IPS-18a (cell line): ENCODE data around the gene COLQ.

Source experiments
- H3K27ac ChIP-seq: one replicate; pipeline ENCODE4 v1.5.1; 2013; ENCODE audit warnings: low read length
- H3K27me3 ChIP-seq: one replicate; pipeline ENCODE4 v1.6.1; 2013; ENCODE audit warnings: mild to moderate bottlenecking, low read length; ENCODE audit not compliant: control insufficient read depth, insufficient read depth
- H3K36me3 ChIP-seq: one replicate; pipeline ENCODE4 v1.6.1; 2013; ENCODE audit warnings: low read depth, low read length; ENCODE audit not compliant: control insufficient read depth
- H3K4me1 ChIP-seq: one replicate; pipeline ENCODE4 v1.6.1; 2013; ENCODE audit warnings: low read depth, low read length; ENCODE audit not compliant: control insufficient read depth
- H3K4me3 ChIP-seq: one replicate; pipeline ENCODE4 v1.5.1; 2013; ENCODE audit warnings: low read length
- H3K9ac ChIP-seq: one replicate; pipeline ENCODE4 v1.6.1; 2013; ENCODE audit warnings: mild to moderate bottlenecking, low read length, moderate library complexity
- H3K9me3 ChIP-seq: one replicate; pipeline ENCODE4 v1.6.1; 2013; ENCODE audit warnings: low read depth, low read length; ENCODE audit not compliant: control insufficient read depth

COLQ gene

GRCh38 chr3:15521573-15521965 is at the start of gene COLQ:
Gene COLQ (minus strand): TSS chr3:15521706. CDS start chr3:15521625, 81 bp downstream.
- no peak within 1 kb of the TSS for H3K27ac ChIP-seq
- no peak within 1 kb of the TSS for H3K4me3 ChIP-seq
- peaks cover 5% of the 10 kb centered on the region for H3K4me1 ChIP-seq
- peaks cover 56% of the 10 kb centered on the region for H3K27me3 ChIP-seq
- no peak within 1 kb of the TSS for H3K9ac ChIP-seq
- no peaks in the 10 kb centered on the region for H3K36me3 ChIP-seq
- H3K9me3 ChIP-seq: no peaks in the 10 kb centered on the region

GRCh38 chr3:15563190-15563589 is 41.7 kb upstream of the COLQ start:
- no peak overlapping the region for H3K4me3 ChIP-seq
- no peaks in the 10 kb centered on the region for H3K4me1 ChIP-seq
- H3K9me3 ChIP-seq: no peaks in the 10 kb centered on the region
- H3K36me3 ChIP-seq: peaks cover 53% of the 10 kb centered on the region
- H3K9ac ChIP-seq: no peak overlapping the region
- H3K27me3 ChIP-seq: no peaks in the 10 kb centered on the region
- H3K27ac ChIP-seq: no peak overlapping the region

GRCh38 chr3:15562560-15562959 is 41.1 kb upstream of the COLQ start:
- no peaks in the 10 kb centered on the region for H3K4me1 ChIP-seq
- H3K27me3 ChIP-seq: no peaks in the 10 kb centered on the region
- H3K9me3 ChIP-seq: no peaks in the 10 kb centered on the region
- no peak overlapping the region for H3K27ac ChIP-seq
- no peak overlapping the region for H3K4me3 ChIP-seq
- H3K36me3 ChIP-seq: peaks cover 47% of the 10 kb centered on the region
- H3K9ac ChIP-seq: no peak overlapping the region

GRCh38 chr3:15558581-15558980 is 37.1 kb upstream of the COLQ start:
- peaks cover 24% of the 10 kb centered on the region for H3K36me3 ChIP-seq
- H3K9ac ChIP-seq: no peak overlapping the region
- H3K4me1 ChIP-seq: no peaks in the 10 kb centered on the region
- no peaks in the 10 kb centered on the region for H3K9me3 ChIP-seq
- H3K27ac ChIP-seq: no peak overlapping the region
- H3K27me3 ChIP-seq: no peaks in the 10 kb centered on the region
- H3K4me3 ChIP-seq: no peak overlapping the region

- Histone ChIP-seq H3K36me3 (peaks cover 15% of the 10 kb centered on the region), H3K27me3 (no peaks in the 10 kb centered on the region), H3K9ac (no peak overlapping the region), H3K27ac (no peak overlapping the region), H3K4me1 (no peaks in the 10 kb centered on the region), H3K9me3 (no peaks in the 10 kb centered on the region), H3K4me3 (no peak overlapping the region)
These were observed 36.0 kb upstream of the COLQ start for GRCh38 chr3:15557511-15557946.

GRCh38 chr3:15556512-15556911 is 35.0 kb upstream of the COLQ start:
- no peak overlapping the region for H3K27ac ChIP-seq
- H3K4me1 ChIP-seq: no peaks in the 10 kb centered on the region
- H3K9me3 ChIP-seq: no peaks in the 10 kb centered on the region
- H3K9ac ChIP-seq: no peak overlapping the region
- H3K36me3 ChIP-seq: peaks cover 5% of the 10 kb centered on the region
- no peak overlapping the region for H3K4me3 ChIP-seq
- no peaks in the 10 kb centered on the region for H3K27me3 ChIP-seq

- Histone ChIP-seq H3K4me3 (no peak overlapping the region), H3K27me3 (no peaks in the 10 kb centered on the region), H3K4me1 (no peaks in the 10 kb centered on the region), H3K27ac (no peak overlapping the region), H3K9me3 (no peaks in the 10 kb centered on the region), H3K36me3 (no peaks in the 10 kb centered on the region), H3K9ac (no peak overlapping the region)
These were observed 32.2 kb upstream of the COLQ start for GRCh38 chr3:15553749-15554148.

- Histone ChIP-seq H3K36me3 (no peaks in the 10 kb centered on the region), H3K4me1 (no peaks in the 10 kb centered on the region), H3K9ac (no peak overlapping the region), H3K27ac (no peak overlapping the region), H3K27me3 (no peaks in the 10 kb centered on the region), H3K9me3 (no peaks in the 10 kb centered on the region), H3K4me3 (no peak overlapping the region)
These were observed 30.4 kb upstream of the COLQ start for GRCh38 chr3:15551902-15552301.

GRCh38 chr3:15549846-15550245 is 28.3 kb upstream of the COLQ start:
- H3K36me3 ChIP-seq: no peaks in the 10 kb centered on the region
- H3K4me1 ChIP-seq: no peaks in the 10 kb centered on the region
- no peak overlapping the region for H3K4me3 ChIP-seq
- no peak overlapping the region for H3K9ac ChIP-seq
- H3K9me3 ChIP-seq: no peaks in the 10 kb centered on the region
- no peak overlapping the region for H3K27ac ChIP-seq
- H3K27me3 ChIP-seq: no peaks in the 10 kb centered on the region

- Histone ChIP-seq H3K36me3 (no peaks in the 10 kb centered on the region), H3K27ac (no peak overlapping the region), H3K9me3 (no peaks in the 10 kb centered on the region), H3K4me1 (no peaks in the 10 kb centered on the region), H3K4me3 (no peak overlapping the region), H3K27me3 (no peaks in the 10 kb centered on the region), H3K9ac (no peak overlapping the region)
These were observed 21.1 kb upstream of the COLQ start for GRCh38 chr3:15542614-15543013.

- H3K36me3 ChIP-seq: no peaks in the 10 kb centered on the region
- no peaks in the 10 kb centered on the region for H3K4me1 ChIP-seq
- no peak overlapping the region for H3K4me3 ChIP-seq
- no peaks in the 10 kb centered on the region for H3K27me3 ChIP-seq
- no peak overlapping the region for H3K27ac ChIP-seq
- no peaks in the 10 kb centered on the region for H3K9me3 ChIP-seq
- no peak overlapping the region for H3K9ac ChIP-seq
These were observed 19.9 kb upstream of the COLQ start for GRCh38 chr3:15541371-15541770.

- no peaks in the 10 kb centered on the region for H3K27me3 ChIP-seq
- no peaks in the 10 kb centered on the region for H3K9me3 ChIP-seq
- no peak overlapping the region for H3K9ac ChIP-seq
- no peaks in the 10 kb centered on the region for H3K4me1 ChIP-seq
- H3K27ac ChIP-seq: no peak overlapping the region
- no peak overlapping the region for H3K4me3 ChIP-seq
- no peaks in the 10 kb centered on the region for H3K36me3 ChIP-seq
These were observed 17.6 kb upstream of the COLQ start for GRCh38 chr3:15539066-15539465.
